SK-N-SH treated with all-trans-retinoic acid at 6 μM for 48 hours (cell line): ENCODE data around the gene SLC37A2.

Source experiments
- ATAC-seq: fragments of 200-7000 bp; cut with Tn5 transposase; 3 replicates; pipeline ENCODE4 v1.9.1; 2020; ENCODE audit warnings: mild to moderate bottlenecking, moderate library complexity
- ARNTL ChIP-seq: fragments of 450-650 bp; formaldehyde crosslinking; IDR thresholded peaks from 2 replicates; pipeline ENCODE4 v1.5.0; 2020; ENCODE audit warnings: low read depth, mild to moderate bottlenecking, moderate library complexity, borderline replicate concordance
- BACH2 ChIP-seq: fragments of 250-450 bp; sonication (Bioruptor Pico); IDR thresholded peaks from 2 replicates; pipeline ENCODE4 v1.9.0; 2021; ENCODE audit warnings: mild to moderate bottlenecking, borderline replicate concordance
- CREB5 ChIP-seq: fragments of 250-450 bp; sonication (Bioruptor Pico); IDR thresholded peaks from 2 replicates; pipeline ENCODE4 v1.5.1; 2020; ENCODE audit warnings: low read depth, mild to moderate bottlenecking, moderate library complexity
- CSRNP3 ChIP-seq: fragments of 250-450 bp; sonication (Bioruptor Pico); IDR thresholded peaks from 2 replicates; pipeline ENCODE4 v1.5.1; 2021; ENCODE audit warnings: mild to moderate bottlenecking, moderate library complexity
- ESRRG ChIP-seq: fragments of 250-450 bp; sonication (Bioruptor Pico); IDR thresholded peaks from 2 replicates; pipeline ENCODE4 v1.6.1; 2021; ENCODE audit warnings: mild to moderate bottlenecking
- GLIS3 ChIP-seq: fragments of 250-450 bp; sonication (Bioruptor Pico); IDR thresholded peaks from 2 replicates; pipeline ENCODE4 v1.5.0; 2020; ENCODE audit warnings: mild to moderate bottlenecking, moderate library complexity
- ISL1 ChIP-seq: fragments of 250-450 bp; sonication (Bioruptor Pico); IDR thresholded peaks from 2 replicates; pipeline ENCODE4 v2.1.2; 2022; ENCODE audit warnings: mild to moderate bottlenecking, moderate library complexity
- OSR1 ChIP-seq: fragments of 250-450 bp; sonication (Bioruptor Pico); IDR thresholded peaks from 2 replicates; pipeline ENCODE4 v1.8.0; 2022; ENCODE audit warnings: moderate library complexity, mild to moderate bottlenecking, inconsistent platforms
- POU6F1 ChIP-seq: fragments of 250-450 bp; sonication (Bioruptor Pico); IDR thresholded peaks from 2 replicates; pipeline ENCODE4 v1.8.0; 2021; ENCODE audit warnings: low read depth, mild to moderate bottlenecking, moderate library complexity, borderline replicate concordance
- RARB ChIP-seq: fragments of 250-450 bp; sonication (Bioruptor Pico); IDR thresholded peaks from 2 replicates; pipeline ENCODE4 v1.8.0; 2021; ENCODE audit warnings: mild to moderate bottlenecking, moderate library complexity
- SNAI2 ChIP-seq: fragments of 250-450 bp; sonication (Bioruptor Pico); IDR thresholded peaks from 2 replicates; pipeline ENCODE4 v1.5.0; 2020; ENCODE audit warnings: mild to moderate bottlenecking, moderate library complexity
- TCF4 ChIP-seq: fragments of 250-450 bp; sonication (Bioruptor Pico); IDR thresholded peaks from 2 replicates; pipeline ENCODE4 v1.8.0; 2021; ENCODE audit warnings: mild to moderate bottlenecking, moderate library complexity, borderline replicate concordance
- TOX ChIP-seq: fragments of 250-450 bp; sonication (Bioruptor Pico); IDR thresholded peaks from 2 replicates; pipeline ENCODE4 v1.8.0; 2021; ENCODE audit warnings: mild to moderate bottlenecking, moderate library complexity, borderline replicate concordance
- ZC3H10 ChIP-seq: fragments of 250-450 bp; sonication (Bioruptor Pico); IDR thresholded peaks from 2 replicates; pipeline ENCODE4 v1.5.1; 2021; ENCODE audit warnings: mild to moderate bottlenecking, moderate library complexity
- ZFP3 ChIP-seq: fragments of 250-450 bp; sonication (Bioruptor Pico); IDR thresholded peaks from 2 replicates; pipeline ENCODE4 v1.5.0; 2020; ENCODE audit warnings: mild to moderate bottlenecking, moderate library complexity
- ZFP30 ChIP-seq: fragments of 450-650 bp; formaldehyde crosslinking; IDR thresholded peaks from 2 replicates; pipeline ENCODE4 v1.5.0; 2022; ENCODE audit warnings: mild to moderate bottlenecking, moderate library complexity
- ZNF565 ChIP-seq: fragments of 450-650 bp; formaldehyde crosslinking; conservative IDR thresholded peaks from 2 replicates; pipeline ENCODE4 v1.5.0; 2020; ENCODE audit warnings: low read depth, mild to moderate bottlenecking, moderate library complexity
- ZNF8 ChIP-seq: fragments of 450-650 bp; formaldehyde crosslinking; IDR thresholded peaks from 2 replicates; pipeline ENCODE4 v1.5.0; 2020; ENCODE audit warnings: mild to moderate bottlenecking, moderate library complexity
- TF ChIP-seq, protein P1 (sequence below): fragments of 250-450 bp; sonication (Bioruptor Pico); IDR thresholded peaks from 2 replicates; pipeline ENCODE4 v1.5.0; 2020; ENCODE audit warnings: mild to moderate bottlenecking, moderate library complexity

SLC37A2 gene

GRCh38 chr11:125071435-125071834 lies 8.3 kb downstream of the SLC37A2 start:
- no peak; the same call in 1 of the 3 replicates for ATAC-seq
- TF ChIP-seq ZFP3 (CRISPR knock-in tag) (no peak), POU6F1 (CRISPR knock-in tag) (no peak), RARB (CRISPR knock-in tag) (no peak), OSR1 (no peak), ZNF8 (CRISPR knock-in tag) (no peak), ARNTL (CRISPR knock-in tag) (no peak), ZC3H10 (CRISPR knock-in tag) (no peak), TOX (no peak)

DNA sequence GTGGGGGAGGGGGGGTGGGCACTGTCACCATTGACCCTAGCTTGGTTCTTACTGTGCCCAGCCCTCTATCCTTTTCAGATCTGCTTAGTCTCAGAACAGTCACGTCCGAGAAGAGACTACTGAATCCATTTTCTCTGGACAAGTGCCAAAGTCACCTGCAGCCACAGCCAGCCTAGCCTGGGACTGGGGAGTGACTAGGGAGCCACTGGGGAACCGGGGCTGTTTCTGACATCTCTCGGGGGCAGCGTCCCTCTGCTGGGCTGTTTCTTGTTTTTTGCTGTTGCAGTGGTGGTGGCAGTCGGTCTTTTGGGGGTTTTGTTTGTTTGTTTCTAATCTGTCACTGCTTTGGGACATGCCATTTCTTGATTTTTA lies 8.7 kb downstream of the SLC37A2 start:
- ATAC-seq, result no peak
- no peak for TF ChIP-seq TOX

DNA sequence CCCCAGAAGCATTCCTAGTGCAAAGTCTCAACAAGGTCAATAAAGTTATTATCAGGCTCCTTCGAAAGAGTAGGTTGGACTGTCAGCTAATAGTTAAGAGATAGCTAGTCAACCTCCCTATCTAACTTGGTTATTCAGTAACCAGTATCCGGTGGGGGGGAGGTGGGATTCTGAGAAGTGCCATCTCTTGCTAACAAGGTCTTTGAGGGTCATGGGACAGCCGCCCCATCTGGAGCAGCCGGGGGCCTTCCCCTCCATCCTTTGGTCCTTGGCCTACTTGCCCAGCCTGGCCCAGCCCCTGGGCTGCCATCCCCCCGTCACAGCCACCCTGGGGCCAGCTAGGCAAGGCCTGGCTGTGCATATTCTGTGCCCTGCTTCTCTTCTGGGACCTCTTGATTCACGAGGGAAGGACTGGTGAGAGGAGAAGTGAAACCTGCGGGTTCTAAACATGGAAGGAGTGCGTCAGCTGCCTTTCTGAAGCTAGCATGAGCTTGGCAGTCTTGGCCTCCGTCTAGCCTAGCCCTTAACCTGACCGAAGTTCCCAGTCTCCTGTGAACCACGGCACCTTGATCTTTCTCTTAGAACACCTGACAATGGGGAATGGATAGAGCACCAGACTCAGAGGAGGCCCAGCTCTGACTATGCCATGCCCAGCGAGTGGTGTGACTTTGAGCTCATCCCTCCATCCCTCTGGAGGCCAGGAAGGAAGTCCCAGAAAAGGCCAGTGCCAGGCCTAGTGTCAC lies 9.3 kb downstream of the SLC37A2 start:
- no peak for ATAC-seq
- TF ChIP-seq GLIS3 (CRISPR knock-in tag), result no peak
- no peak for TF ChIP-seq ISL1
- no peak for TF ChIP-seq ZFP30 (CRISPR knock-in tag)
- TF ChIP-seq CREB5 (CRISPR knock-in tag), result no peak
- TF ChIP-seq CSRNP3, result no peak
- TF ChIP-seq OSR1, result no peak
- no peak for TF ChIP-seq ZNF565 (CRISPR knock-in tag)
- TF ChIP-seq, all 23 proteins: peak for 0

DNA sequence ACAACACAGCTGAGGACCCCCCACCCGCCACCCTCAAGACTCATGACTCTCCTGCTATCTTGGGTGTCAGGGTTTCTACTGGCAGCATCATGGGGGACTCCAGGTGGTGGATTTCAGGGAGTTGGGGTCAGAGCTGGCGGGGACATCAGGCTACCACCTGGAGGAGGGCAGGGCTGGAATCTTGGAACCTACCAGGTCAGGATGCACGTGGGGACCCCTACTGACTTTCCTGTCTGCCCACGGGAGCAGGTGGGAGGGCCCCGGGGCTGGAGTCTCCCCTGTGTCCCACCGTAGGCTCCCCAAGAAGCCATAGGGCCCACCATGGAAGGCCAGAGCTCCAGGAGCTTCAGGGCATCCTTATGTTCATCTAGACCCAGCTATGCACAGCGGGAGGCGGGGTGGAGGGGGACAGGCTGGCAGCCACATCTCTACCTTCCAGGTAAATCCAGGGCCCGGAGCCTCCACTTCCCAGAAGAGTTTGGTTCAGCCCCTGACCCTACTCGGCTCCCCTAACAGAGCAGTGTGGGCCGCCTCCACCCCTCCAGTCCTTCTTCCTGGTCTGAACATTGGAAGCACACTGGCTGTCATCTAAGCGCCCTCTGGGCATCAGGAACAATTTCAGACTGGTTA lies 10.0 kb downstream of the SLC37A2 start:
- no peak for ATAC-seq
- TF ChIP-seq ZFP30 (CRISPR knock-in tag) (no peak), BACH2 (CRISPR knock-in tag) (no peak), OSR1 (no peak), CREB5 (CRISPR knock-in tag) (no peak), RARB (CRISPR knock-in tag) (no peak), ISL1 (no peak)
- TF ChIP-seq, all 23 proteins: peak for 0

GRCh38 chr11:125073616-125074483 lies 10.7 kb downstream of the SLC37A2 start:
- ATAC-seq, result no peak
- TF ChIP-seq TOX, result no peak
- TF ChIP-seq ISL1, result no peak
- TF ChIP-seq, protein P1, sequence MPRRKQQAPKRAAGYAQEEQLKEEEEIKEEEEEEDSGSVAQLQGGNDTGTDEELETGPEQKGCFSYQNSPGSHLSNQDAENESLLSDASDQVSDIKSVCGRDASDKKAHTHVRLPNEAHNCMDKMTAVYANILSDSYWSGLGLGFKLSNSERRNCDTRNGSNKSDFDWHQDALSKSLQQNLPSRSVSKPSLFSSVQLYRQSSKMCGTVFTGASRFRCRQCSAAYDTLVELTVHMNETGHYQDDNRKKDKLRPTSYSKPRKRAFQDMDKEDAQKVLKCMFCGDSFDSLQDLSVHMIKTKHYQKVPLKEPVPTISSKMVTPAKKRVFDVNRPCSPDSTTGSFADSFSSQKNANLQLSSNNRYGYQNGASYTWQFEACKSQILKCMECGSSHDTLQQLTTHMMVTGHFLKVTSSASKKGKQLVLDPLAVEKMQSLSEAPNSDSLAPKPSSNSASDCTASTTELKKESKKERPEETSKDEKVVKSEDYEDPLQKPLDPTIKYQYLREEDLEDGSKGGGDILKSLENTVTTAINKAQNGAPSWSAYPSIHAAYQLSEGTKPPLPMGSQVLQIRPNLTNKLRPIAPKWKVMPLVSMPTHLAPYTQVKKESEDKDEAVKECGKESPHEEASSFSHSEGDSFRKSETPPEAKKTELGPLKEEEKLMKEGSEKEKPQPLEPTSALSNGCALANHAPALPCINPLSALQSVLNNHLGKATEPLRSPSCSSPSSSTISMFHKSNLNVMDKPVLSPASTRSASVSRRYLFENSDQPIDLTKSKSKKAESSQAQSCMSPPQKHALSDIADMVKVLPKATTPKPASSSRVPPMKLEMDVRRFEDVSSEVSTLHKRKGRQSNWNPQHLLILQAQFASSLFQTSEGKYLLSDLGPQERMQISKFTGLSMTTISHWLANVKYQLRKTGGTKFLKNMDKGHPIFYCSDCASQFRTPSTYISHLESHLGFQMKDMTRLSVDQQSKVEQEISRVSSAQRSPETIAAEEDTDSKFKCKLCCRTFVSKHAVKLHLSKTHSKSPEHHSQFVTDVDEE (CRISPR knock-in tag), result no peak
- no peak for TF ChIP-seq RARB (CRISPR knock-in tag)
- no peak for TF ChIP-seq ESRRG (CRISPR knock-in tag)
- no peak for TF ChIP-seq POU6F1 (CRISPR knock-in tag)
- TF ChIP-seq TCF4, result no peak
- TF ChIP-seq CSRNP3, result no peak
- TF ChIP-seq OSR1, result no peak
- no peak for TF ChIP-seq ZNF565 (CRISPR knock-in tag)
- TF ChIP-seq ZNF8 (CRISPR knock-in tag), result no peak
- no peak for TF ChIP-seq SNAI2
